HG03103 (cell line): ENCODE data around the gene AKAP7.

Experiments
- ATAC-seq: cut with Tn5 transposase; IDR thresholded peaks from one replicate; pipeline ENCODE4 v1.9.1; 2021; ENCODE audit warnings: low read depth; ENCODE audit not compliant: unreplicated experiment

AKAP7 gene

DNA sequence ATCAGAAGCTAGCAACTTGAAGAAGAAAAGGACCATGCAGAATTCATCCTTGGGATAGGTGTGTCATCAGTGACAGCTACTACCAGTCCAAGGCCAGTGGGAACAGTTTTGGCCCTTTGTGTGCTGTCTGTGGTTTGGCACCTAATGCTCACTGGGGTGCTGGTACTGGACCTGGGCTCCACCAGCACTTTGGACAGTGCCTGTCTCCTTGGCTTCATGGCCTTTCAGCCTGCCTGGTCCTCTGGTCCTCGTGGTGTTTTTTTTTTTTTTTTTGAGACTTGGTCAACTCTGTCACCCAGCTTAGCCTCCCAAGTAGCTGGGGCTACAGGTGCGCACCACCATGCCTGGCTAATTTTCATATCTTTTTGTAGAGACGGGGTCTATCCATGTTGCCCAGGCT lies 56.3 kb downstream of the AKAP7 start:
- ATAC-seq = no peak

DNA sequence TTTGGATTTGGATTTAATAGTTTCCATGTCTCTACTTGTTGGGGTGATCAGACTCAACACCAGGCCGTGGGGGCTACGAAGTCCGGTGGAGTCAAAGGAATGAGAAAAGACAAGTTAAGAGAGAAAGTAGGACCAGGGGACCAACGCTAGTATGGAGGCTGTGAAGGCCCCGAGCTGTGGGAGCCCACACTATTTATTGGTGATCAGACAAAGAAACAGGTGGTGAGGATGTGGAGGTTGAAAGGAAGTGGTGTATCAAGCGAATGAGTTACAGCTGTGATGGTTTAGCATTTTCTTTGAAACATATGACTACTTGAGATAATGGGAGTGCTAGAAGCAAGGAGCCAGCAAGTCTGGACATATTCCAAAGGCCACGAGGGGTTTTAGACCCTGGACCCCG lies 62.4 kb downstream of the AKAP7 start:
- no peak for ATAC-seq

DNA sequence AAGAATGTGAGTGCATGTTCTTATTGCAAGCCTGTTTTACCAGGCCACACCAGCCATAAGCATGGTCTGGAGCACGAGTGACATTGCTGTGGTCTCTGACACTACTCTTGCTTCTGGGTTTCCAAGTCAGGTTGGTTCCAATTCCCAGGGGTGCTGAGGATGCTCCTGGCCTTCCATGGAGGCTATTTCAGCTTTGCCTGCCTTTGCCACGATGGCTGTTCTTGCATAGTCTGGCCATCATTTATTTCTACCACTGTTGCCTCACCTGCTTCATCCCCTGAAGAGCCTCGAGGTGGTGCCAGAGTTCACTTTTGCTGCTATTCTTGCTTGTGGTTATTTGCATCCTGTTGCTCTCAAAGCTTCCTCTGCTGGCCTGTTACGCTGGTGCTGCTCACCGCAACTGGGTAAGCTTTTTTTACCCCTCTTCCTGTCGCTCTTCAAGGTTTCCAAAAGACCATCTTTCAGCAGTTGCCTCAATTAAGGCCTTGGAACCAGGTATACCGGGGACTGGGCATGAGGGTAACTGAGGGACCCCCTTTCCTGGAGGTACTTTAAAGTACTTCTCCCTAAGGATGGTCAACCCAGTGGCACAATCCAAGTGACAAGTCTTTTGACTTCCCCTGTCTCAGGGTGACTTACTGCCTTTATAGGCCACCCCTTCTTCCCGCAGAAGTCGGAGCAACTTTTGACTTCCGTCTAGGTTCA lies 64.5 kb downstream of the AKAP7 start:
- peak; percentile 100 for ATAC-seq

DNA sequence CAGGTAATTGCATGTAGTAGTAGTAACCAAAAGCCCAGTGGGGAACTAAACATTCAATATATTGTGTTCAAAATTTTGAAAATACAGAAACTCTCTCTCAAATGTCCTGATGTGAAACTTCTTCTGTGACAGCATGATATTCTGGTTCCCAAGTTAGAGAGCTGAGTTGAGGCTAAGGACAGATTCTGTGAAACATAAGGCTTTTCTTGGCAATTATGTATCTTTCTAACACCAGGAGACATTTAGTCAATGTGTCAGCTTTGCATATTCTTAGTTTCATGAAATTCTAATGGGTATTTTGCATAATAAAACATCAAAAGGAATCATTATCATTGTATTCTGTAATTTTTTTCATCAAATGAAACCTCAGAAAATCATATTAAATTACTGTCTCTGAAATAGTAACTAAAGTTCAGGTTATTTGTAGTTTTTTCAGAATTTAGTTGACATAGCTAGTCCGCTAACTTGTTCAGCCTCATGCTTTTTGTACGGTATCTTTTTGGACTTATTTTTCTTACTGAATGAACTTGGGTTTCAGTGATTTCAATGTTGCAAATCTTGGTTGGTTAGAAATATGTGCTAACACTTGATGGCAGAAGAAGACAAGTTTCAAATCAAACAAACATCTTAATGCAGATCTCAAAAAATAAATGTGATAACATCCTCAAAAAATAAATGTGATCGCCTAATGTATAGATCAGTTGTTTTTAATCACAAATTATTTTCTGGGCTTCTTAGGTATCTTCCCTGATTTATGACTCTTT lies 70.4 kb downstream of the AKAP7 start:
- ATAC-seq = no peak

DNA sequence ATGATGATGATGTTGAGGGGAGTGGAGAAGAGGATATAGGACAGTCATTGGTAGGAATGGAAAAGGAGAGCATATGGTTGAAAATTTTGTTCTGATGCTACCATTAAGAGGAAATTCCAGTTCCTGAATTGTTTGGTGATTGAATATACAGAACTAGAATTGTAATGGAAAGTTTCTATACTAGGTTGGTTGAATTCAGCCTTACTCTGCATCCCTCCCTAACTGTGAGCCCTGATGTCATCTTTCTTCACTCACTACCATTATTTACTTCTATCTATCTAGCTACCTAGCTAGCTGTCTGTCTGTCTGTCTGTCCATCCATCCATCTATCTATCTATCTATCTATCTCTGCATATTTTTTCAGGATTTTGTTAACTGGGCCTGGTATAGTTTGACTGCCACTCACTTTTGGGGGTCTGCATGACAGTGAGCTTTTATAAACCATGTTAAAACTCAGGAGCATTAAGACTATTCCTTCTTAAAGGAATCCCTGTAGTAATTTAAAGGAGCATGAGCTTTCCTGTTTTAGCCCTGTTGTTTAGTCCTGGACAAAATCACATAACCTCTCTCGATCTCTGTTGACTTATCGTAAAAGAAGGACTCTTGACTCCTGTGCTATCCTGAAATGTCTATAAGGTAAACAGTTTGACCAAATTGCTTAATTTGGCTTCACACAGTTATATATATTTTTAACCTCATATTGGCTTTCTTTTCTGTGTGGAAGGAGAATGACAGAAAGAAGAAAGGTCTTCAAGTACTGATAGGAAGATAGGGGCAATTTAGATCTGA lies 71.4 kb downstream of the AKAP7 start:
- no peak for ATAC-seq

DNA sequence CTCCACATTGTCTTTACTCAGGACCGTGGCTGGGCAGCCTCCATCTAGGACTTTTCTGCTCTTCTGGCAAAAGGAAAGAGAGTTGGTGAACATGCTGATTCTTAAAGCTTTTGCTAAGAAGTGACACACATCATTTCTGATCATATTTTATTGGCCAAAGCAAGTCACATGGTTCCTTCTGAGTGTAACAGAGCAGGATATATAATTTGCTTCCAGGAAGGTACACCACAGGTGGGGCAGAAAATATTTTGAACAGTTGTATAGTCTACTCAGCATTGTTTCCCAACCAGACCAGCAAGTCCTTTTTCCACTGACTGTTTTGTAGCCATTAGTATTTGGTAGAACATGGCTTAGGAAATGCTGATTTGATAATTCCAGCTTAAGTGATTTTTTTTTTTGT lies 73.5 kb downstream of the AKAP7 start:
- ATAC-seq = no peak

DNA sequence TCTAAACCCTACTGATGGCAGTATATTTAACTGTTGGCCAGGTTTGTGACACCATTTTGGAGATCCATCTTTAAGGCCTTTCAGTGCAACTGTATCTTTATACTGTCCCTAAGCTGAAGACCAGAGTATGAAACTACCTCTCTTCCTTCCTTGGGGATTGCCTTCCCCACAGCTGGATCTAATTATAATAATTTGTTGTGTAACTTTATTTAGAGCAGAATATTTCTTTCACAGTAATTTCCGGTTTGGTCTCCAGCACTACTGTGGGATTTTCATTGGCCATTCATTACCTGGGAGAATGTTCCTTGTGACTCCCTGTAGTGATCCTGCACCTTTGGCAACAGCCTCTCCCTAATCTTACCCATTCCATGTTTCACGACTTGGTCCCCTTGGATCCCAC lies 75.2 kb downstream of the AKAP7 start:
- ATAC-seq = no peak

DNA sequence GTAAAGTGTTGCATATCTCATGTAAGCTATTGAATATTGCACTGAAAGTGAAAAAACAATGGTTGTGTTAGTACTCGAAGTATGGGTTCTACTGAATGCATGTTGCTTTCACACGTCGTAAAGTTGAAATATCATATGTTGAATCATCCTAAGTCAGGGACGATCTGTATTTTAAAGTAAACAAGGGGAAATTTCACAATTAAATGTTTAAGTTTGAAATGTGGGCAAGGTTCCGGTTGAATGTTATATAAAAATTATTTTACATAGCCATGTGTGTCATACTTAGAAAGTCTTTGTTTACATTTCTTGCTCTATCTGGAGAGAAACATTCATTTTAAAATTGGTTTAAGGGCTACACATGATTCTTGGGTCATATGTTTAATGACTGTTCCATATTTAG lies 76.8 kb downstream of the AKAP7 start:
- no peak for ATAC-seq

DNA sequence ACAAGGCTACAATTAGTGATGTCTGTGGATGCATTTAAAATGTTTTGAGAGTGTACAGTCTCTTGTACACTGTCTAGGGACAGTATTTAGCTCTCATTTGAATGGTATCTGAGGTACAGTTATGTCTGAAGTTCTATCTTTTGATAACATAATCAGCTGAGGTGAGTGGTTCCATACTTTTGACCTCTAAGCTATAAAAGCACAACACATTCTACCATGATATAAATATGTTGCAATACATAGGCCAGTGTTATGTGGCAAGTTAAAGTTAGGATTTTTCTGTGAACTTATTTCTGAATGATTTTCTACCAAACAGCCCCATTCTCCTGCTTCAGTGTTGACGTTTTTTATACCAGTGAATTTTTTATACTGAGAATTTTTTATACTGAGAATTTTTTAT lies 77.6 kb downstream of the AKAP7 start:
- ATAC-seq = no peak

DNA sequence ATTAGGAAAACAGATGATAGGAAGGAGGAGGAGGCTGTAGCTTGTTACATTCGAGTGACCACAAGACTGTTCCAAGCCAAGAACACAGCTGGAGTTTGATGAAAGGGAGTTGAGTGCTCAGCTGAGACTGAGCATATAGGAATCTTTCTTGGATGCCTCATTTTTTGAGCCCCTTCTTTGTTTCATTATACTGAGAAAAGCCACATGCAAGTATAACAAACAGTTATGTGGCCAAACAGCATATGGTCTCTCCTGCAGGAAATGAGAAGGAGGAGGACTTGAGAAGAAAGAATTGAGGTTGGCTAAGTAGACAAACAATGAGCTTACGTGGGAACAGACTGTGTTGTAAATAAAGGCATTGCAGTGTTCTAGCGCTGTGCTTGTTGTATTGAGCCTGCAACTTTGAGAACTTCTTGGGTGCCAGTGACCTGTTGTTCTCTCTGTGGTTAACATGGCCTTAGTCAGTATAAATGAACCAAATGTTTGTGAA lies 78.3 kb downstream of the AKAP7 start:
- ATAC-seq = no peak

DNA sequence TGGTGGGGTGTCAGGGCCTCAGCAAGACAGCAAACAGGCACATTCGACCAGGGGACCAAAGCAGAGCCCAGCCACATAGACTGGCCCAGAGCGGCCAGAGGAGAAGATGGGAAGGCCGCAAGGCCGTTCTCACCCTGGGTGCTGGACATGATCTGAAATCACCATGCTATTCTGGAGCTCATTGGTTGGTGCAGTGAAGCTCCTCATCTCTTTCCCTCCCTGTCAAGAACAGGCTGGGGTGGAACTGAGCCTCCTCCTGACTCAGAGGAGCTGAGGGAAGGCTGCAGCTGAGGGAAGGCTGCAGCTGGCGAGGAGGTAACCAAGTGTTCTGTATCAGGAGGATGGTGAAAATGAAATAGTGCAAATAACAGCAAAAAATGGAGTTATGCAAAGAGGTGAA lies 80.0 kb downstream of the AKAP7 start:
- no peak for ATAC-seq

DNA sequence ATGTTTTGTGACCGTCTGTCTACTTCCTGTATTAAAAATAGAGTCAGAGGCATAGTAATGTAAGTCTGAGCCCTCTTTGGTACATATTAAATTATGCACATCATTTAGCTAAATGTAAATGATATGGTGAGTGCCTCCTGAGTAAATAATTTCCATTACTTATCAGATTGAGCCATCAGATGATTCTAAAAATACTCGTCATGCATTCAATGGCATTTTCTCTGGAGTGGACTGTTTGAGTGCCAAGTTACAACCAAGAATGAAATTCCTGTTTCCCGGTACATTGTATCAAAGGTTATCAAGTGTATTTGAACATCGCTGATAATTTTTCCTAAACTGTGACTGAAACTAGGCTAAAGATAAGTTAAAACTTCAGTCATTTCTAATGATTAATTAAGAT lies 81.0 kb downstream of the AKAP7 start:
- no peak for ATAC-seq

DNA sequence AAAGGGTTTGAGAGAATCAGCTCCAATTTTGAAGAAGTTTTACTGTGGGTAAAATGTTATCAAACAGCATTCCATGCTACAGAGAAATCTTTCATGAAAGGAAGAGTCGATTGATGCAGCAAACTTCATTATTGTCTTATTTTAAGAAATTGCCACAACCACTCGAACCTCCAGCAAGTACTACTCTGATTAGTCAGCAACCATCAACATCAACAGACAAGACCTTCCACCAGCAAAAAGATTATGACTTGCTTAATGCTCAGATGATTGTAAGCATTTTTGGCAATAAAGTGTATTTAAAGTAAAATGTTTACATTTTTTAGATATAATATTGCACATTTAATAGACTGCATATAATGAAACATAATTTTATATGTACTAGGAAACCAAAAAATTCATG lies 87.5 kb downstream of the AKAP7 start:
- ATAC-seq = no peak

DNA sequence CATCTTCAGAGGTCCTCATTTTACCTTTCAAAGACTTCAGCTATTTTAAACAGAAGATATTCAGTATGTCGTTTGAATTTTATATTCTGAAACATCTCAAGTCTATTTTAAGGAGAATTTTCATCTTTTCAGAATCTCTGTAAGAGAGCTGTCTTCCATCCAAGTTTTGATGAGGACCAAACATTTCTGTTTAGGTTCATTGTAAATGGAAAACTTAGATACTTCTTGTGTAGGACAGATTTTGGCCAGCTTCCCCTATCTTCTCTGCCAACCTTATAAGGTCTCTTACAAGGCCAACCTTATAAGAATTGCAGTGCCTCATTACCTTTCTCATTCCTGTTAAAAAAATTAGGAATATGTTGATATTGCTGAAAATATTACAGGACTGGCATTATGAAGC lies 88.1 kb downstream of the AKAP7 start:
- no peak for ATAC-seq

DNA sequence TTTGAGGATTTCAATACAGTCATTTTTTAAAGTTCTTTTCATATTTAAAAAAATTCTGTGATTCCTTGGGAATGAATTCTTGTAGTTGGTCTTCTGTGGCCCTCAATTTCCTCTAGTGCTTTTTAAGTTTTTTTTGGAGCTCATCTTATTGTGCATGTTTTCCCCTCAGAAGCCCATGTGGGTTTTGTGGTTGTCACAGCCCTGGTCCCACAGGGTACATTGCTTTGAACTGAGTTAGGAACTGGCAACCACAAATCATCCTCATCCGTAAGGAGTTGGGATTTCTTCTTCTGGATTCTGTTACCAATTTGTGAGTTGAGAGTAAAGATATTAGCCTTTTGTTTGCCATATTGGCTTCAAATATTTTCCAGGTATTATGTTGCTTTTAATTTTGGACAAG lies 89.9 kb downstream of the AKAP7 start:
- no peak for ATAC-seq

DNA sequence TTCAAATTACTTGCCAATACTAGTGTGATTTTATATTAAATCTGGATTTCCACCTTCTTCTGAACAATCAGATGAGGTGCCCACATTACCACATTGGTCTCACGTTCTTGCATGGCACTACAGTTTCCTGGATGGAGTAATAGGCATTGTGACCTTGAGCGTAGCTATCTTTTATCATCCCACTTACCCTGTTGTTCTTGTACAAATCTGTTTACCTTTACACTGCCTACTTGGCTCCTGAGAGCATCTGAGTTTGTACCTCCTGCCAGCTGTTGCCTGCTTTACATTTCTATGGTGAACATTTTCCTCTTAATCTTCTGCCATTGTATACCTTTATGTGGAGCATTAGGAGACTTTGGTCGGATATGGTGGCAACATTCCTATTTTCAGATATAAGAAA lies 90.7 kb downstream of the AKAP7 start:
- no peak for ATAC-seq

DNA sequence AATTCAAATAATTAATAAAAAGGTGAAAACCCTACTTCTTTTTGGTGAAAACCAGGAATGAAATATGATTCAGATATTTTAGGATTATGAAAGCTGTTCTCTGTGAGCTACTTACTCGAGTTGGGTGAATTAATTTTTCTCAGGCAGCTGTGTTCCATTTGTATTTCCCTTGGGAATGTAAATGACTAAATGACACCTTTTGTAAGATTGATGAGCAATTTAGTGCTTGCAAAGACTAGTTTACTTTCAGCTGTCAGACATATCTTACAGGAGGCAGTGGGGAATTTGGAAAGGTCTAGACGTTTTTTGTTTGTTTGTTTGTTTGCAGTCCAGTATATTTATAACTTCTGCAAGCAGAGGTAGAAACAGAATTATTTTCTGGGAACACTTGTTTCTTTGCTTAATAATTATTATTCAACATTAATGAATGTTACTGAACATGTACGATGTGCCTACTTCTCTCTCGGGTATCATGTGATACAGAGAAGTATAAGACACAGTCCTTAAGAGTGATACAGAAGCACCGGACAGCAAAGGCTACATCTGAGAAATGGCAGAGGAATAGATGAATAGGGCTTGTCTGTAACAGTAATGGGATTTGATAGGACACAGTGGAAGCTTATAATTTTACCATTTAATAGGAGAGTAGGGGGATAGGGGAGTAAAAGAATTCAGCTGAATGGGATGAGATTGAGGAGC lies 91.3 kb downstream of the AKAP7 start:
- ATAC-seq = no peak

DNA sequence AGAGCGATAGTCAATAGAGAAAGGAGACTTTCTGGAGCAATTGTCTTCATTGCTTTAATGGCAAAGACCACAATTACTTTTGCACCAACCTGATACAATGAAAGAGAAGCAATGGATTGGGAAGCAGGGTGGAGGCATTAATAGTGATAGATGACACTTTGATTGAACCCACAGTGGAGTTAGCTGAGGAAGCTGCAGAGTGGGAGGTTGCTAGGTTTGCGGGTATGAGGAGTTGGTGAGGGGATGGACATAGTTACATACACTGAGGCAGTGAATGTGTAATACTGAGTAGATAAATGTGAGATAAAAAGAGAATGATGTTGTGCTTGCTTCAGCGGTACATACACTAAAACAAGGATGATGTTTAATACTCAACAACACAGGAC lies 91.9 kb downstream of the AKAP7 start:
- ATAC-seq = no peak

DNA sequence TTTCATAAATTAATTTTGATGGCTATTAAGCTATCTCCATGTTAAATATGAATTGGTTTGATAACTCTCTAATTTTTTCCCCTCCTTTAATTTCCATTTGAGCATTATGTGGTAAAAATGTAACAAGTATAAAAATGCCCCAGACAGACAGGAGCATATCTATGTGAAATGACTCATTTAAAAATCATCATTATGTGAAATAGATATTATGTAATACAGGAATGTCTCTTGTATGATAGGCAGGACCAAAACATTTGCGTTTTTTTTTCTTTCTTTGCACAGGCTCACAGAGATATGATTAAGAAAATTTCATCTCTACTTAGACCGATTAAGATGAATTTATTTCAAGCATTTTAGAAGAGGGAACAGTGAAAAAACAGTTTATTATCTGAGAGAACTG lies 95.8 kb downstream of the AKAP7 start:
- no peak for ATAC-seq

DNA sequence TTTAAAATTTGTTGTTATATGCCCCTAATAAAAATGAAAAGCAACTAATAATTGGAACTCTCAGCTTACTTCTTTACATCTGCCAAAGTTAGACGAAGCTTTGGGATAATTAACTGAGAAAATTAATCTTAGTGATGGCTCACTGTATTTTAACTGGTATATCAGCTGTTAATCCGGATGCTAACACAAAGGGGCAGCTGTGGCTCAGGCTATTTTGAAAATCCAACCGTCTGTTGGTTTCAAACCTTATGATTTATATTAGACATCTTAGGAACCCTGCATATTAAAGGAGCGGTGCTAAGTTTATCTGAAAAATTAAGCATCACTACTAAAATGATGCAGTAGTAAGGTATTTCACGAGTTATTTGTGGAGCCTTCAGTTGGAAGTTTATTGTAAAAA lies 96.6 kb downstream of the AKAP7 start:
- no peak for ATAC-seq

DNA sequence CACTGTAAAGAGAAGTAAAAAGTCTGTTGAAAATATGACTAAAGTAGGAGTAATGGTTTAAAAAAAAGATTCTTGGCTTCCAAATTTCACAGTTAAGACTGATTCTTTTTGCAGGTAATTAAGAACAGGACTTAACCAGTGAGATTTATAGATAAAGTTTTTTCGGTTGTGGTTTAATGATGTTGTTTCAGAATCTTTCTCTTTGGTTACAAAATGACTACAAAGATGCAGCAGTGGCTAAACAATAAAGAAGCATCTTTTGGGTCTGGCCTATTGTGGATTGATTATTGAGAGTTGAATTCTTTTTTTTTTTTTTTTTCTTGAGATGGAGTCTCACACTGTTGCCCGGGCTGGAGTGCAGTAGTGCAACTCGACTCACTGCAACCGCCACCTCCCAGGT lies 109.7 kb downstream of the AKAP7 start:
- ATAC-seq = no peak
